AG08395 (cell line): ENCODE measurements around the gene GORAB.

ENCODE experiments used
- DNase-seq: peaks from one replicate; pipeline ENCODE4 v3.0.0; 2012; ENCODE audit warnings: mixed read lengths, low spot score

GORAB gene

DNA sequence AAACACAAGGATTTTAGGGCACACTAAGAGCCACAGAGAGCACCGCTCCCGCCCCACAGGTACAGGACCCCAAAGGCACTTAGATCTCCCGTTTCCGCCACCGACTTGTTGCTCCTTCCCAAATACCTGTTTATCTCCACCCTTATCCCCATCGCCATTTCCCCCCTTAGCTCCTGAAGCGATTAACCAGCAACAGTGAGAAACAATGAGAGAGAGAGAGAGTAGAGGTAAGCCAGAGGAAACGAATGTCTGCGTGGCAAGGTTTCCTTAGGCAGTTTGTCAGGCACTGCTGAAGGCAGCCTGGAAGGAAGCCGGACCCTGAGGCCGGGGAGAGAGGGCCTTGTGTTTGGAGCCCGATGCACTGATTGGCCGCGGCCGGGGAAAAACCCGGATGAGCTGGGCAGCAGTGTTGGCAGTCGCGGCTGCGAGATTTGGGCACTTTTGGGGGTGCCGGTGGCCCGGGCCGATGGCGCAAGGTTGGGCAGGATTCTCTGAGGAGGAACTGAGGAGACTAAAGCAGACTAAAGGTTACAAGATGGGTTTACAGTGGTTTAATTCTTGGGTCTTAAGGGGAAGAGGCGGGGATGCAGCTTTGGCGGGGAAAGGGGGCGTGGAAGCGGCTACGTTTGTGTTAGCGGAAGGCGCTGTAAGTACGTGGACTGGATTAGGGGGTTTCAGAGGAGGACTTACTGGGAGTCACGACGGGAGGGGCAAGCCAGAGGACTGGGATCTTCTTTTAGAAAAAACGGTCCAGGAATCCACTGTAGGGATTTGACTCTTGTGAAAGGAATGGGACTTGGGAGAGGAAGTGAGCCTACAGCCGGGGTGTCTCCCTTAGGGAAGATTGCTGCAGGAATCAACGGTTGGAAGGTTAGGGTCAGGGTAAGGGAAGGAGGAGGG lies at the start of gene GORAB:
TSS of gene GORAB (plus strand) at position 409 of the 900 bp plus-strand sequence. CDS start at position 467, 58 bp downstream.
- DNase-seq: peak; percentile 95

DNA sequence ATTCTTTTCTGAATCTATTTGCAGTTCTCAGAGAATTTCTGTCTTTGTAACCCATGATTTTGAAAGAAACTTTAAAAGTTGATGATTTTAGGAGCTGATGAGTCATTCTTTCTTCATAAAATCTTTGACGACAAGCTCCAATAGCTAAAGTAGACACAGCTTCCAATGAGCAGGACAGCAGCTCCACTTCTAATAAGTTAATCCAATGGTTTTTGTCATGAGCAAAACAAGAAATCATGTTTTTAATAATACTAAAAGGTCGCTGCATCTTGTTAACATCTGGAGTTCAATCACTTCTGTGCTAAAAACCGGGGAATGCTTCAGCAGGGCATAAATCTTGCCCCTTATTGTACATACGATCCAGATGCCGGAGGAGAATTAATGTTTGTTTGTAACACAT lies 48.9 kb upstream of the GORAB start:
- peak; percentile 45 for DNase-seq

- no peak for DNase-seq
These were observed 44.5 kb upstream of the GORAB start for GRCh38 chr1:170487503-170487902.

DNA sequence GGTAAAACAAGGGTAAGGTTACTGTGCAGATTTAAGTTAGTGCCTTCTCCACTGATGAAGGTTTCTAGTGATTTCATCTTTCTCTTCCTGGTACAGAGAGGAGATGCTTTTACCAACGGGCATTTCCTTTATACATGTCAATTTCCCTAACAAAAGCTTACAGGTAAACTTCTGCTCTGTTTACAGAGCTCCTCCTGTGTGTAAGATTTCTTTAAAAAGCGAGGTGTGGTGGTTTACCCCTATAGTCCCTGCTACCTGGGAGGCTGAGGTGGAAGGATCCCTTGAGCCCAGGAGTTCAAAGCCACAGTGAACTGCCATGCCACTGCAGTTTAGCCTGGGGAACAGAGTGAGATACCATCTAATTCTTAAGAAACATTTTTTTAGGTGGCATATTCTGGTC lies 40.7 kb upstream of the GORAB start:
- DNase-seq: no peak

DNA sequence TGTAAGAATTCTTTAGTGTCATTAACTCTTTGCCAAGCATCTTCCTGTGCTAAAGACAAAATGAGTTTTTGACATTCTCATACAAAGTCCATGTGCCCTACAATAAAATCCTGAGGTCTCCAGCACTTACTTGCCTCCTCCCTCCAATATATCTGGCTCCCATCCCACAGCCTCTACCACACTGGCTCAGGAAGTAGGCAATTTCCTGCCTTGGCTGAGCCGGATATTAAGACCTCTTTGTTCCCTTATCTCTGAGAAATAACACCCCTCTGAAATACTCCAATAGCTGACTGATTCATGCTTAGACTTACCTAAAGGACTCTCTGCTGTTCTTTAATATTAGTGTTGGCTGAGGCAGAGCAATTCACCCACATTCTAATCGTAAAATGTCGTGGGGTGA lies 37.6 kb upstream of the GORAB start:
- no peak for DNase-seq

DNA sequence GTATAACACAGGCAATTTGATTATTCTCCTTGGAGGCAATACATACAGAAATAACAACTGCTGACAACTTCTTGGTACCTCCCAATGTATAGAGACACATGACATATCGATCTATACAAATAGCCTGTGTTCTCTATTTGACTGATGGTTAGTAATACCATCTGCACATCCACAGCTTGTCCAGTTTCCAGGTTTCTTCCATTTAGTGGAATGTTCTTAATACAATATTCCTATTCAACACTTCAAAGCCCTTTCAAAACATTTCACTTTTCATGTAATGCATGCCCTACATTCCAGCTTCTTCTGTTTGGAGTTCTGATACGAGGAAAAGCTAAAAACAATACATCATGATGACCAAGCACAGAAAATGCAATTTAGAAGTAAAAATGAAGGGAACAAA lies 37.0 kb upstream of the GORAB start:
- DNase-seq: no peak

- no peak for DNase-seq
These were observed 33.1 kb upstream of the GORAB start for GRCh38 chr1:170498876-170499275.

- DNase-seq: no peak
These were observed 28.3 kb upstream of the GORAB start for GRCh38 chr1:170503665-170504064.

DNA sequence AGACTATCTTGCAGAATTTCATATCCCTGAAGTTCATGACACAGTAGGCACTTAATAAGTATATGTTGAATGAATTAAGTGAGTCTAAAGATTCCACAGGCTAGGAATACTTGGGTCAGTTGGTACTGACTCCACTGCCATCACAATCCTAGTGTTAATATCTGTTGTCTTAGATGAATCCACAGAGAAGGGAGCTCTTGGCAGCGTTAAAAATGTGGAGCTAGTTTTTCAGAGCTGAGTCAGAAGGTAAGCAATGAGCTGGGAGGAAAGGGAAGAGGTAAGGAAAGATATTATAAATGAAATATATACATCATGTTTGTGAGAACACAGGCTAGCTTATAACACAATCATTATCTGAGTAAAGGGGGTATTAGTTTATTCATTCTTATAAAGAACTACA lies 21.8 kb upstream of the GORAB start:
- no peak for DNase-seq

DNA sequence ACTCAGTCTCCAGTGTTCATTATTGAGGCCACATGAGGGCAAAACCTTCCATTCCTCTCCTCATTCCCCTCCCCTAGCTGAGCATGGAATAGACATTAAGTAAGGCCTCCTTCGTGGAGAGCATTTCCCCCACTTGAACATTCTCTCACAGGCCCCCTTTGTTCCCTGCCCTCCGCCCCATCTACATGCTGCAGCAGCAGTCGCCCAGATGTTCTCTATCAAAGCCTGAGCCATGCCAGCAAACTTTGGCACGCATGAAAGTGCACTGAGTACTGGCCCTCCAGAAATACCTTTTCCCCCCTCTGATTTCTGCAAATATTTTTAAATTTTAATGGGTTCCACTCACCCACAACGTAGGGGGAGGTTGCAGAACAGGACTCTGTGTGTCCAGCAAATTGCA lies 20.9 kb upstream of the GORAB start:
- no peak for DNase-seq

GRCh38 chr1:170513138-170513537 lies 18.8 kb upstream of the GORAB start:
- DNase-seq: no peak

DNA sequence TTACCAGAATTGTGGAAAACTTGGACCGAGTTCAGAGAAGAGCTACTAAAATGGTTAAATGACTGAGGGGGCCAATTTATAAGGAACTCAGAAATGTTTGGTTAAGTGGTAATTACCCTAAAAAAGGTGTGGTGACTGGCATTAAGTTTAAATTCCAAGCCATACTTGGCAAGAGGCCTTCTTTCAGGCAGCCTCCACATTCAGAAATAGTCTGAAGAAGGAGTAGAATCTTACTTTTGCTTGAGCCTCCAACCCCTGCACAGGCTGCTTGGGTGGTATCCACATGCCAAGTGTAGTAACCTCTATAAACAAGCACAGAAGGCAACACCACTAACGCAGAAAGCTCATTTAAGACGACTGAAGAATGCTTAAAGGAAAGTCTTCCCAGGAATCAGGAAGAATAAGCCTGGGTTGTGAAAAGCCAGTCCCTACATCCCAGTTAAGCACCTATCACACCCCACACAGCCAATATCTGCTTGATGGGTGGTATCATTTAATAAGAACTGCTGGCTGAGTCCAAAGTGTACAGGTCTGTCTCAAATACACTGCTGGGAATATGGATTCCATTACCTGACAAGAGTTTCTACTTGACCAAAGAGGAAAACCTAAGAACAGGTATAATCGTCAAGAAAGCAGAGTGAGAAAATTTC lies 13.7 kb upstream of the GORAB start:
- DNase-seq: no peak

DNA sequence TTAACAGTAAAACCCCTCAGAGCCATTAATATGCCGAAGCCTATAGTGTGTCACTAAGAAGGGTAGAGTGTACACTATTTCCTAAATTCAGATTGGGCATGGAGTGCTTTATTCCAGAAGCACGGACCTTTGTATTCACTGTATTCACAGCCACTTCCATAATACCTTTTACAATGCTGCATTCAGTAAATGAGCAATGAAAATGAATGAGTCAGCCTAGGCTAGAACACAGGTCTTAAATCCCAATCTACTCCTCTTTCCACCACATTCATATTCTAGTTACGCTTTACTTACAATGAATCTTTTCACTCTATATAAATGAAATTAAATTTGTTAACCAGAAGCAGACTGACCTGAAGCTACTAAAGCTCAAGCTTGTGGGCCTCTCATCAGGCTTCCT lies 13.0 kb upstream of the GORAB start:
- DNase-seq: no peak

GRCh38 chr1:170520601-170521000 lies 11.4 kb upstream of the GORAB start:
- peak; percentile 7 for DNase-seq

GRCh38 chr1:170521818-170522217 lies 10.1 kb upstream of the GORAB start:
- DNase-seq: no peak

- no peak for DNase-seq
These were observed 801 bp upstream of the GORAB start for GRCh38 chr1:170530972-170531757.

DNA sequence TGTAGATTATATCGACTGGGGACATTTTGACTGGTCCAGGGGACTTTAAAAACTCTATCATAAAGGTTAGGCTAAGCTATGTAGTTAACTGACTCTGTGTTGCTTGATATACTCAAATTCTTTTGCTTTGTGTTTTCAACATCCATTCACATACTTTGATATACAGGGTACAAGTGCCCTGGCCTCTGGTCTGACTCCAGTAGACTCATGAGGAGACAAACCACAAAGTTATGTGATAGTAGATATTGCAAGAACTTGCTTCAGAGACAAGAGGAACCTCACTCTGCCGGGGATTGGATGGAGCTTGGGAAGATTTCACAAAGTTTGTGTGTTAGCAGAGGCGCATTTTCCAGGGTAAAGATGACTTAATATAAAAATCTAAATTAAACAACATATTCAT lies 1.3 kb downstream of the GORAB start:
- peak; percentile 68 for DNase-seq

GRCh38 chr1:170534626-170535147 lies 2.7 kb downstream of the GORAB start:
- no peak for DNase-seq

- DNase-seq: no peak
These were observed 3.5 kb downstream of the GORAB start for GRCh38 chr1:170535418-170535817.

DNA sequence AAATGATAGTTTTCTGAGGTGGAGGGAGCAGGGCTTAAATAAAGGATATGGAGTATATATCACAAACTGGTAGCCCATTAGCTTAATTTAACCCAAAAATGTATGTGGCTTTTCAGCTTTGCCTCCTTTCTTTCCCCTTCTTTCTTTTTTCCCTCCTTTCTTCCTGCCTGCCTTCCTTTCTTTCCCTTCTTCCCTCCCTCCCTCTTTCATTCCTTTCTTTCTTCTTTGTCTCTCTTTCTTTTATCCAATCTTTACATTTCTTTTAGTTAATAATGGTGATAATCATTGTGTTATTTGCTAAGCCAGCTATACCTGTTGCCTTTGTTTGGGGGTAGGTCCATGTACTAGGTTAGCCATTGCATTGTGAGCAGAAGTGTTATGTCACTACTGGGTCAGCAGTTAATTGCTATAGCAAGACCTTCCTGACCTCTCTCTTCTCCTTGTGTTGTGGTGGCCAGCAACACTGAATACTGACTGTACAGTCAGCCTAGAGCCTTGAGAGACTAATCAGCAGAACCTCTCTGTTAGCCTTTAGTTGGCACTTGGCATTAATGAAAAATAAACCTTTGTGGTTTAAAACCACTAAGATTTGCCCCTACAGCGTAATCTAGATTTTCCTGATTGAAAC lies 5.1 kb downstream of the GORAB start:
- no peak for DNase-seq

GRCh38 chr1:170537798-170538503 lies 6.0 kb downstream of the GORAB start:
- no peak for DNase-seq
